ENCODE data around the gene TMEM178B.

GRCh38 chr7:141361960-141362359 is 288.1 kb downstream of the TMEM178B start:
- TF ChIP-seq IKZF1 (conservative IDR thresholded peaks at IDR 0.05) (no peak), USF1 (IDR thresholded peaks at IDR 0.05; ENCODE audit: borderline replicate concordance, extremely low read length, insufficient read depth, low read depth, low read length) (no peak), EZH2 (IDR thresholded peaks at IDR 0.05; ENCODE audit: borderline replicate concordance, control insufficient read depth, low read depth, low read length) (no peak), POLR2A (IDR thresholded peaks at IDR 0.05; ENCODE audit: low read depth, low read length) (no peak), CBFB (IDR thresholded peaks at IDR 0.05; ENCODE audit: low read depth) (no peak), CTCF (IDR thresholded peaks at IDR 0.05 in 2 of 3, conservative IDR thresholded peaks at IDR 0.05 in 1 of 3; ENCODE audit: control insufficient read depth in 2 of 3, extremely low read depth in 1 of 3, insufficient read depth in 1 of 3, low read depth in 3 of 3, low read length in 3 of 3) (no peak), EP300 (IDR thresholded peaks at IDR 0.05; ENCODE audit: borderline replicate concordance in 1 of 2, control insufficient read depth in 1 of 2, low read depth in 2 of 2, low read length in 2 of 2) (no peak), POLR2AphosphoS5 (IDR thresholded peaks at IDR 0.05; ENCODE audit: low read length) (no peak), TCF12 (IDR thresholded peaks at IDR 0.05; ENCODE audit: low read depth, low read length) (no peak)

Data from GM12878 (cell line).